HG03342 (cell line): Measurements from ENCODE around the gene MRPL58.
A peak's percentile ranks its signal among the peaks of the same experiment; 100 is the strongest.
"Not testable (repeated sequence)": the region's sequence is repeated elsewhere in the genome, so short reads cannot be mapped to it uniquely, and the experiment has no call there.

Experiments used
- ATAC-seq: cut with Tn5 transposase; IDR thresholded peaks from one replicate; pipeline ENCODE4 v1.9.1; 2021; ENCODE audit warnings: mild to moderate bottlenecking, moderate library complexity; ENCODE audit not compliant: unreplicated experiment

MRPL58 gene

GRCh38 chr17:74987418-74987908 is 25.0 kb upstream of the MRPL58 start, which contains the start of gene CDR2L:
TSS of gene CDR2L (plus strand) at chr17:74987632. CDS start at chr17:74988044, 412 bp downstream.
- ATAC-seq: peak; percentile 92

- peak; percentile 25 for ATAC-seq
These were observed 24.4 kb upstream of the MRPL58 start for GRCh38 chr17:74987909-74988711.

GRCh38 chr17:74990581-74991105 is 21.8 kb upstream of the MRPL58 start:
- no peak for ATAC-seq

- ATAC-seq: no peak
These were observed 20.2 kb upstream of the MRPL58 start for GRCh38 chr17:74992223-74992622.

GRCh38 chr17:74994440-74994839 is 18.0 kb upstream of the MRPL58 start:
- no peak for ATAC-seq

- ATAC-seq: no peak
These were observed 16.6 kb upstream of the MRPL58 start for GRCh38 chr17:74995847-74996246.

- no peak for ATAC-seq
These were observed 13.7 kb upstream of the MRPL58 start for GRCh38 chr17:74998783-74999182.

GRCh38 chr17:74999523-74999922 is 12.9 kb upstream of the MRPL58 start:
- no peak for ATAC-seq

- ATAC-seq: no peak
These were observed 10.3 kb upstream of the MRPL58 start for GRCh38 chr17:75001915-75002843.

- ATAC-seq: no peak
These were observed 9.2 kb upstream of the MRPL58 start for GRCh38 chr17:75003070-75003956.

- ATAC-seq: no peak
These were observed 8.5 kb upstream of the MRPL58 start for GRCh38 chr17:75003957-75004355.

GRCh38 chr17:75004371-75004770 is 8.1 kb upstream of the MRPL58 start:
- ATAC-seq: no peak

GRCh38 chr17:75005291-75005690 is 7.2 kb upstream of the MRPL58 start:
- no peak for ATAC-seq

GRCh38 chr17:75006084-75006483 is 6.4 kb upstream of the MRPL58 start:
- not testable (repeated sequence) for ATAC-seq

GRCh38 chr17:75006653-75007052 is 5.8 kb upstream of the MRPL58 start:
- no peak for ATAC-seq

- ATAC-seq: no peak
These were observed 4.1 kb upstream of the MRPL58 start for GRCh38 chr17:75008373-75008772.

GRCh38 chr17:75009139-75009724 is 3.2 kb upstream of the MRPL58 start:
- ATAC-seq: no peak

- no peak for ATAC-seq
These were observed 1.6 kb upstream of the MRPL58 start for GRCh38 chr17:75010683-75011400.

GRCh38 chr17:75011401-75012095 is 922 bp upstream of the MRPL58 start:
- ATAC-seq: no peak
